Peyer's patch (tissue), 4 donors: Measurements from ENCODE around the gene PPP1CB.

Experiments
- CTCF ChIP-seq, 6 experiments: fragments of 450-650 bp in 4 of 6; fragments of 200-600 bp in 2 of 6; sonication (generic) in 1 of 6; IDR thresholded peaks; one replicate each; pipeline ENCODE4 v1.5.1; 2017 to 2019; ENCODE audit warnings: antibody characterized with exemption in 6 of 6, mild to moderate bottlenecking in 3 of 6, moderate library complexity in 1 of 6
- POLR2A ChIP-seq, 2 donors: fragments of 450-650 bp; IDR thresholded peaks; one replicate each; pipeline ENCODE4 v1.5.1; 2017; ENCODE audit warnings: antibody characterized with exemption in 2 of 2, mild to moderate bottlenecking in 2 of 2, moderate library complexity in 2 of 2

- TF ChIP-seq POLR2A (IDR thresholded peaks at IDR 0.05) (no peak), CTCF (IDR thresholded peaks at IDR 0.05) (no peak)
Observed at GRCh38 chr2:28713577-28714298, 37.9 kb upstream of the PPP1CB start.
